Activated CD4-positive, alpha-beta T cell treated with anti-CD3 and anti-CD28 coated beads for 36 hours (primary cell): ENCODE measurements around the gene TRMT6. TPM values are rescaled to one million over a fixed set of nuclear protein-coding genes. Genes with fewer than 3 reads are reported as not detected.
A peak's percentile ranks its signal among the peaks of the same experiment; 100 is the strongest.

ENCODE experiments used
- ATAC-seq: fragments of 200-7000 bp; cut with Tn5 transposase; one replicate; pipeline ENCODE4 v1.10.0; 2021; ENCODE audit warnings: mild to moderate bottlenecking, moderate library complexity
- CTCF ChIA-PET: fragments of 350-600 bp; sonication (Branson Sonifier 250); formaldehyde crosslinking; loops from one replicate; lab custom pipeline; 2021; ENCODE audit warnings: antibody characterized with exemption; lab: Charles Lee
- POLR2A ChIA-PET: fragments of 350-600 bp; sonication (Branson Sonifier 250); formaldehyde crosslinking; loops from one replicate; lab custom pipeline; 2021; ENCODE audit warnings: antibody characterized with exemption, inconsistent platforms; lab: Charles Lee
- DNase-seq: peaks from one replicate; pipeline ENCODE4 v3.0.0-alpha.2; 2020
- H3K27ac Mint-ChIP-seq: one replicate; pipeline ENCODE4 v1.8.0; 2021; ENCODE audit warnings: mixed read lengths
- H3K27me3 Mint-ChIP-seq: one replicate; pipeline ENCODE4 v1.8.0; 2021; ENCODE audit warnings: mixed read lengths
- H3K36me3 Mint-ChIP-seq: one replicate; pipeline ENCODE4 v1.8.0; 2021; ENCODE audit warnings: low read depth, mixed read lengths
- H3K4me1 Mint-ChIP-seq: one replicate; pipeline ENCODE4 v1.8.0; 2021; ENCODE audit warnings: mixed read lengths
- H3K4me3 Mint-ChIP-seq: one replicate; pipeline ENCODE4 v1.8.0; 2021; ENCODE audit warnings: mild to moderate bottlenecking, moderate library complexity, mixed read lengths
- H3K9me3 Mint-ChIP-seq: one replicate; pipeline ENCODE4 v1.8.0; 2021; ENCODE audit warnings: low read depth, mixed read lengths
- intact Hi-C, 2 experiments: fragments of 100-400 bp; cut with DNase I in 1 of 2; cut with micrococcal nuclease in 1 of 2; formaldehyde crosslinking; loops; one replicate each; pipeline versions ENCODE4 v1.14.2 to v1.15.1; 2022 to 2024; cut with DNase I, micrococcal nuclease
- total RNA-seq, 2 experiments: library from RNA; stranded (reverse); gene quantifications; one replicate each; pipeline ENCODE4 v1.2.3, GENCODE V29; 2021

The TRMT6 gene
- total RNA-seq, 2 experiments from 2014 or later: 20.9 to 27.3 TPM

DNA sequence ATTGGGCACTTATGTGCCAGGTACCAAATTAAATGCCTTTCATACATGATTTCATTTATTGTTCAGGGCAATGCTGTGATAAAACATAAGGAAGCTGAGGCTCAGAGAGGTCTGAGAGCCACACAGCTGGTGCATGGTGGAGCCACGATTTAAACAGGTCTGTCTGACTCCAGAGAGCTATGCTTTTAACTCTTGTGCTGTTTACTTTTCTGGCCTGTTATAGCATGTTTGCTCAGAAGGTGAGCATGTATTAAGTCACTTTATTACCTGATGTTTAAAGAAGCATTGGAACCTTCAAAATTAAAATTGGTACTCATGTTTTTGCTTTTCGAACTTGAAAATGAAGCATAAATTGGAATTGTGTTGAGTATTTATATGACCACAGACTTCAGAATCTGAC lies 26.9 kb upstream of the TRMT6 start:
- intact Hi-C loops: no loop called here
- H3K36me3 Mint-ChIP-seq: peaks cover 54% of the 10 kb centered on the region
- H3K27ac Mint-ChIP-seq: no peak overlapping the region
- no peak for DNase-seq
- no peaks in the 10 kb centered on the region for H3K4me1 Mint-ChIP-seq
- H3K27me3 Mint-ChIP-seq: no peaks in the 10 kb centered on the region
- ATAC-seq: no peak
- CTCF ChIA-PET: interaction anchor here (0.6 kb wide), 1 partner anchor 42 kb away, joined by 3 read pairs; no protein-coding TSS in a partner anchor
- POLR2A ChIA-PET: no interaction called here
- no peaks in the 10 kb centered on the region for H3K9me3 Mint-ChIP-seq
- no peak overlapping the region for H3K4me3 Mint-ChIP-seq

DNA sequence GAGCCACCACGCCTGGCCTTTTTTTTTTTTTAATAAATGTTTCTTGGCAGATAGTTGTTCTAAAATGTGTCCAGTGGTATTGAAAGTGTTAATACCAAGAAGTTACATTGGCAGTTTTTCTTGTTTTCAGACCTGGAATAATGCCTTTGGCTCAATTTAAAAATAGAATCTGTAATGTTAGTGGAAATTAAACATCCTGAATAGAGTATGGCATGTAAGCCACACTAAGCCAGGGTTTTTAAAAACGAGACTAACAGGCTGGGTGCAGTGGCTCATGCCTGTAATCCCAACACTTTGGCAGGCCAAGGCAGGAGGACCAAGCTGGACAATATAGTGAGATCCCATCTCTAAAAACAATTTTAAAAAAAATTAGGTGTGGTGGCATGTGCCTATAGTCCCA lies 25.4 kb upstream of the TRMT6 start:
- Mint-ChIP-seq H3K36me3 (peaks cover 55% of the 10 kb centered on the region), H3K9me3 (no peaks in the 10 kb centered on the region), H3K4me3 (no peak overlapping the region), H3K27ac (no peak overlapping the region), H3K27me3 (no peaks in the 10 kb centered on the region), H3K4me1 (no peaks in the 10 kb centered on the region)
- intact Hi-C loops: no loop called here
- DNase-seq (no peak), ATAC-seq (no peak)
- ChIA-PET POLR2A (no interaction called here), CTCF (no interaction called here)

DNA sequence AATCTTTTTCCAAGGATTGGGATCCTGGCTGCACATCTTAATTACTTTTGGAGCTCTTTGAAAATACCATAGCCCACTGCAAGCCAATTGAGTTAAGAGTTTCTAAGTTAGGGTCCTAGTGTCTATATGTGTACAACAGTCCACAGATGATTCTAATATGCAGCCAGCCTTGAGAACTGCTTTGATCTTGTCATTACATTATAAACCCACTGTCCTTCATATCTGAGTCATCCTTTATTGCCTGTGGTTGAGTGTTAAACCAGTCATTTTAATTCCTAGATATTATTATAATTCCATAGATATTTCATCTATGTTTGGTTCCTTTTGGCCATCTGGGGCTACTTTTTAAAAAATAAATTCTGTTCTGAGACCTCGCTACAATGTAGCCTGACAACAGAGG lies 24.2 kb upstream of the TRMT6 start:
- no peak overlapping the region for H3K4me3 Mint-ChIP-seq
- ChIA-PET CTCF (no interaction called here), POLR2A (interaction anchor here (0.6 kb wide), 3 partner anchors 17 to 415 kb away, joined by 3 read pairs; no protein-coding TSS in a partner anchor)
- no peak for DNase-seq
- no peak overlapping the region for H3K27ac Mint-ChIP-seq
- no peaks in the 10 kb centered on the region for H3K9me3 Mint-ChIP-seq
- ATAC-seq: no peak
- no peaks in the 10 kb centered on the region for H3K4me1 Mint-ChIP-seq
- H3K27me3 Mint-ChIP-seq: no peaks in the 10 kb centered on the region
- intact Hi-C loops: no loop called here
- peaks cover 57% of the 10 kb centered on the region for H3K36me3 Mint-ChIP-seq

DNA sequence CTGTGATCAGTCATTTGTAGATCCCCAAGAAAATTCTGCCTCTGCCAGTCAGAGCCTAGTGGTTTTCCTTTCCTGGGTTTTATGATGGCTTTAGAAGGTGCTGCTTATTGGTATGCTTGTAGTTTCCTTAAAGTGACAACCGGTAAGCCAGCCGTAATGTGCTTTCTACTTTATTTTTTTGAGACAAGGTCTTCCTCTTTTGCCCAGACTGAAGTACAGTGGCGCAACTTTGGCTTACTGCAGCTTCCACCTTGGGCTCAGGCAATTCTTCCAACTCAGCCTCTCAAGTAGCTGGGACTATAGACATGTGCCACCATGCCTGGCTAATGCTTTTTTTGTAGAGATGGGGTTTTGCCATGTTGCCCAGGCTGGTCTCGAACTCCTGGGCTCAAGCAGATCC lies 23.6 kb upstream of the TRMT6 start:
- Mint-ChIP-seq H3K4me3 (no peak overlapping the region), H3K27ac (no peak overlapping the region), H3K36me3 (peaks cover 55% of the 10 kb centered on the region), H3K4me1 (no peaks in the 10 kb centered on the region), H3K27me3 (no peaks in the 10 kb centered on the region), H3K9me3 (no peaks in the 10 kb centered on the region)
- ATAC-seq (no peak), DNase-seq (no peak)
- ChIA-PET CTCF (no interaction called here), POLR2A (no interaction called here)
- intact Hi-C loops: no loop called here

DNA sequence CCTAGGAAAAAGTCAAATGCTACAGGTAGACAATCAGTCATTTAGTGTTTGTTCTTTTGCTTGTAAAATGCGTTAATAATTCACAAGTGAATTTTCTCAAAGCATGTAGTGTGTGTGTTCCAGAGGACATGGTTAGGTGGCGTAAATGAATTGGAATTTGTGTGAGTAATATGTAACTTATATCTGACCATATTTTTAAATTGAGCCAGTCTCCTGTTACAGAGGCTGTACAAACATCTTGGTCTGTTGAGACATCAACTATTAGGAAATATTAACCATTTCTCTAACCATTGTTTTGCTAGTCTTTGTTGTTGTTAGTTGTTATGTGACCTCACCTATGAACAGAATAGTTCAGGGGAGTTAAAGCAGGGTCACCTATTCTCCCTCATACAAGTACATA lies 22.8 kb upstream of the TRMT6 start:
- ChIA-PET CTCF (interaction anchor here (0.8 kb wide), 2 partner anchors 41 to 46 kb away, joined by 3 to 4 read pairs; no protein-coding TSS in a partner anchor), POLR2A (no interaction called here)
- peaks cover 51% of the 10 kb centered on the region for H3K36me3 Mint-ChIP-seq

DNA sequence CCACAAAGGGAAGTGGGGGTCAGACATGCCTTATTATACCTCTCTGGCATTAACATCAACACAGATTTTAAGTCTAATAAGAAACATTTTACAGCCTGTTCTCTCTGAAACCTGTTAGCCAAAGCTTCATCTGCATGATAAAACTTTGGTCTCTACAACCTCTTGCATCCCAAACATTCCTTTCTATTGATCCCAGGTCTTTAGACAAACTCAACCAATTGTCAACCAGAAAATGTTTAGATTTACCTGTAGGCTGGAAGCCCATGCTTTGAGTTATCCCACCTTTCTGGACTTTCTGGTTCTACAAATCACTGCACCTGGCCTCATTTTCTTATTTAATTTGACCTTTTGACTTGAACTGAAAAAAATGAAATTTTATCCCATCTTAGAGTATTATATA lies 20.9 kb upstream of the TRMT6 start:
- H3K4me3 Mint-ChIP-seq: no peak overlapping the region
- ChIA-PET CTCF (interaction anchor here (0.9 to 1.3 kb wide), 2 partner anchors 14 to 443 kb away, joined by 3 to 4 read pairs; no protein-coding TSS in a partner anchor), POLR2A (no interaction called here)
- intact Hi-C loops: no loop called here
- no peak overlapping the region for H3K27ac Mint-ChIP-seq
- H3K36me3 Mint-ChIP-seq: peaks cover 50% of the 10 kb centered on the region
- H3K27me3 Mint-ChIP-seq: no peaks in the 10 kb centered on the region
- H3K4me1 Mint-ChIP-seq: no peaks in the 10 kb centered on the region
- H3K9me3 Mint-ChIP-seq: no peaks in the 10 kb centered on the region
- ATAC-seq (no peak), DNase-seq (no peak)

More for the DNA sequence above, 22.8 kb upstream of the TRMT6 start:
- intact Hi-C loops: no loop called here
- no peaks in the 10 kb centered on the region for H3K9me3 Mint-ChIP-seq
- H3K4me3 Mint-ChIP-seq: no peak overlapping the region
- no peaks in the 10 kb centered on the region for H3K27me3 Mint-ChIP-seq
- DNase-seq (no peak), ATAC-seq (no peak)
- no peak overlapping the region for H3K27ac Mint-ChIP-seq
- no peaks in the 10 kb centered on the region for H3K4me1 Mint-ChIP-seq

DNA sequence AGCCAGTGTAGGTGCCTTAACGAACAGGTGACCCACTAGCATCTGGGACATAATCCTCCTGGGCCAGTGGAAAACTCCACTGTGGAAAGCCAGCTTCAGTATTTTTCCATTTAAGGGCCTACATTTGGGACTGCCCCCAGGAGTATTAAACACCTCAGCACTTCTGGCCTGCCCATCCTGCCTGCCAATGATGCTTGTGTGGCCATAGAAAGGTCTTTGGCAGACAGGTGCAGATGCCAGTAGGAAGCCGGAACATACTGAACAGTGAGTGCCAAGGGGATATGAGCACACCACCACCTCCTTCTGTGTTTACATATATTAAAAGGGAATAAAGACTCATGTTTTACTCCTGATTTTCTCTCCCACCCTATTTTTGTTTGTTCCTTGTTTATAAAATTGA lies 20.0 kb upstream of the TRMT6 start:
- H3K36me3 Mint-ChIP-seq: peaks cover 57% of the 10 kb centered on the region
- no peak overlapping the region for H3K27ac Mint-ChIP-seq
- H3K9me3 Mint-ChIP-seq: no peaks in the 10 kb centered on the region
- CTCF ChIA-PET: interaction anchor here (0.9 kb wide), 1 partner anchor 442 kb away, joined by 3 read pairs; no protein-coding TSS in a partner anchor
- no peak overlapping the region for H3K4me3 Mint-ChIP-seq
- H3K4me1 Mint-ChIP-seq: no peaks in the 10 kb centered on the region
- H3K27me3 Mint-ChIP-seq: no peaks in the 10 kb centered on the region
- intact Hi-C loops: no loop called here
- DNase-seq (no peak), ATAC-seq (no peak)
- POLR2A ChIA-PET: no interaction called here

DNA sequence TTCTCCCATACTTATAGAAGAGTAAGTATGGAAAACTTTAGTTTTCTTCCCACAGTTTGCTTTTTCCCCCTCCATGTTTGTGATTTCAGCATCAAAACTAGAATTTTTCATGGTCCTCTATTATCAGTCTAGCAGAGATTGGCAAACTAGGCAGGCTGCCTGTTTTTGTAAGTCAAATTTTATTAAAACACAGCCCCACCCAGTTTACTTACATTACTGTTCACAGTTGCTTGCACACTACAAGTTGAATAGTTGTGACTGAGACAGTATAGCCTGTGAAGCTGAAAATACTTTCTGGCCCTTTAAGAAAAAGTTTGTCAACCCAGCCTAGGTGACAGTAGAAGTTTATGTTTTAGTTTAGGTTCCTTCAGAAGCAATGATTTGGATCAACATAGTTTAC lies 19.6 kb upstream of the TRMT6 start:
- ChIA-PET CTCF (no interaction called here), POLR2A (no interaction called here)
- Mint-ChIP-seq H3K27ac (no peak overlapping the region), H3K4me1 (no peaks in the 10 kb centered on the region), H3K27me3 (no peaks in the 10 kb centered on the region), H3K4me3 (no peak overlapping the region), H3K9me3 (no peaks in the 10 kb centered on the region), H3K36me3 (peaks cover 60% of the 10 kb centered on the region)
- ATAC-seq: no peak
- DNase-seq: no peak
- intact Hi-C loops: no loop called here

DNA sequence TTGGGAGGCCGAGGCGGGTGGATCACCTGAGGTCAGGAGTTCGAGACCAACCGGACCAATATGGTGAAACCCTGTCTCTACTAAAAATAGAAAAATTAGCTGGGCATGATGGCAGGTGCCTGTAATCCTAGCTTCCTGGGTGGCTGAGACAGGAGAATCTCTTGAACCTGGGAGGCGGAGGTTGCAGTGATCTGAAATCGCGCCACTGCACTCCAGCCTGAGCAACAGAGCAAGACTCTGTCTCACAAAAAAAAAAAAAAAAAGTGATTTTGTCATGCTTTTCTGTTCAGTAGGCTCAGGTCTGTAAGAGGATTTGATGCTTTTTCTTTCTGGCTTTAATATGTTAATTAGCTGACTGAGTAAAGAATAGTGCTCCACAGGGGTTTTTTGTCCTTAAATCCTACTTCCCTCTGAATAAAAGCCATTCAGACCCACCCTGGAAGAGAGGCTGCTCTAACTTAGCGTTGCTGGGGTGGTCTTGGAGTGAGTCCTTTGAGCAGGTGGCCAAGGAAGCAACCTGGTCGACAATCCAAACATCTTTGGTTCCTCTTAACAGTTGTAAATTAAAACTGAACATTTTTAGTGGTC lies 19.1 kb upstream of the TRMT6 start:
- H3K4me1 Mint-ChIP-seq: no peaks in the 10 kb centered on the region
- H3K27ac Mint-ChIP-seq: no peak overlapping the region
- peaks cover 62% of the 10 kb centered on the region for H3K36me3 Mint-ChIP-seq
- POLR2A ChIA-PET: no interaction called here
- no peak for DNase-seq
- CTCF ChIA-PET: interaction anchor here (1.1 kb wide), 1 partner anchor 22 kb away, joined by 3 read pairs; no protein-coding TSS in a partner anchor
- no peaks in the 10 kb centered on the region for H3K9me3 Mint-ChIP-seq
- no peak for ATAC-seq
- intact Hi-C loops: no loop called here
- H3K4me3 Mint-ChIP-seq: no peak overlapping the region
- no peaks in the 10 kb centered on the region for H3K27me3 Mint-ChIP-seq

DNA sequence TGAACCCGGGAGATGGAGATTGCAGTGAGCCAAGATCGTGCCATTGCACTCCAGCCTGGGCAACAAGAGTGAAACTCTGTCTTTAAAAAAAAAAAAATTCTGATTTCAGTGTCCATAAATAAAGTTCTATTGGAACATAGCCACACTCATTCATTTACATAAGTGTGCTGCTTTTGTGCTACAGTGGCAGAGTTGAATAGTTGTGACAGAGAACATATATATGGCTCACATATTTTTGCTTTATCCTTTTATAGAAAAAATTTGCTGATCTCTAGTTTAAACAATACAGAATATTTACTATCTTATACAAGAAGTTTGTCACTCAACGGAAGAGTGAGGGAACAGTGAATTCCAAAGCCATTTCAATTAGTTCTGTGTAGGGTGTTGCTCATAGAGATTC lies 18.1 kb upstream of the TRMT6 start:
- POLR2A ChIA-PET: no interaction called here
- no peaks in the 10 kb centered on the region for H3K9me3 Mint-ChIP-seq
- H3K36me3 Mint-ChIP-seq: peaks cover 61% of the 10 kb centered on the region
- DNase-seq: no peak
- no peak overlapping the region for H3K4me3 Mint-ChIP-seq
- H3K27me3 Mint-ChIP-seq: no peaks in the 10 kb centered on the region
- H3K27ac Mint-ChIP-seq: no peak overlapping the region
- ATAC-seq: no peak
- no peaks in the 10 kb centered on the region for H3K4me1 Mint-ChIP-seq
- CTCF ChIA-PET: interaction anchor here (1.1 kb wide), 1 partner anchor 21 kb away, joined by 3 read pairs; no protein-coding TSS in a partner anchor
- intact Hi-C loops: no loop called here

DNA sequence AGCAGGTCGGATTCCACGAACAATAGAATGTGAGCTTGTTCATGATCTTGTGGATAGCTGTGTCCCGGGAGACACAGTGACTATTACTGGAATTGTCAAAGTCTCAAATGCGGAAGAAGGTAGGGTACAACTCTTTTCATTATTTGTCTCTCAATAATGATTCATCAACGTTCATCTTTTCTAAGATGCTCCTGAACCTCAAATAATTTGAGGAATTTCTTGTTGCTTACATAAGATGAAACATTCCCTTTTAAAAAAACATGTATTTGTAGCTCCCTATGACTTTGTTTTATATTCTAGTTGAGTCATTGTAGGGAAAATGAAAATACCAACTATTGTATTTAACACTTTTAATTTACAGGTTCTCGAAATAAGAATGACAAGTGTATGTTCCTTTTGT lies 17.1 kb upstream of the TRMT6 start:
- CTCF ChIA-PET: no interaction called here
- H3K9me3 Mint-ChIP-seq: no peaks in the 10 kb centered on the region
- no peaks in the 10 kb centered on the region for H3K27me3 Mint-ChIP-seq
- no peak overlapping the region for H3K27ac Mint-ChIP-seq
- DNase-seq: no peak
- POLR2A ChIA-PET: no interaction called here
- H3K4me1 Mint-ChIP-seq: no peaks in the 10 kb centered on the region
- no peak for ATAC-seq
- no peak overlapping the region for H3K4me3 Mint-ChIP-seq
- peaks cover 59% of the 10 kb centered on the region for H3K36me3 Mint-ChIP-seq
- intact Hi-C loops: no loop called here

DNA sequence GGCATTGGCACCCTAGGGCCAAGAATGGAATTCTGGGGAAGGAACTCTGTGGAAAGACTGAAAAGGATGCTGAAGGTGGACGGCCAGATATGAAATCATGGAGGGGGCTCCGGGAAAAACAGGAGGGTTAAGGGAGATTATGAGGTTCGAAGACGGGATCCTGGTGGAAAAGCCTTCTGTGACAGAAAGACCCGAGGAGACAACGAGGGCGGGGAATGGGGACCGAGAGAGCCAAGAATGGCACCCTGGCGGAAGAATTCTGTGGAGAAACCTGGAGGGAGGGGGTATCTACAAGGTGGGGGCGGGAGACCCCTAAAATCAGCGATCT lies 426 bp downstream of the TRMT6 start:
- H3K4me1 Mint-ChIP-seq: peaks cover 52% of the 10 kb centered on the region
- H3K4me3 Mint-ChIP-seq: peak overlapping the region; percentile 95
- no peaks in the 10 kb centered on the region for H3K9me3 Mint-ChIP-seq
- POLR2A ChIA-PET: no interaction called here
- no peaks in the 10 kb centered on the region for H3K27me3 Mint-ChIP-seq
- ATAC-seq (no peak), DNase-seq (no peak)
- H3K36me3 Mint-ChIP-seq: peaks cover 71% of the 10 kb centered on the region
- H3K27ac Mint-ChIP-seq: peak overlapping the region; percentile 96
- CTCF ChIA-PET: no interaction called here
- intact Hi-C loops: loop anchor here (1.0 to 5.0 kb wide), 9 partner anchors 31 to 1933 kb away; partner anchors contain the start of genes CDS2 (in 1 of the 2), RNF24 (in 1 of the 2) and SHLD1 (in 1 of the 2)
